ENCODE measurements around the gene MN1.

GRCh38 chr22:27714068-27714467, 87.5 kb downstream of the MN1 start:
- TF ChIP-seq CTCF (conservative IDR thresholded peaks at IDR 0.05 in 1 of 2, IDR thresholded peaks at IDR 0.05 in 1 of 2; ENCODE audit: low read depth in 1 of 2, low read length in 2 of 2): no peak
- TF ChIP-seq EZH2 (IDR thresholded peaks at IDR 0.05; ENCODE audit: low read length, missing control alignments): no peak
